ENCODE data around the gene SLC16A14.

DNA sequence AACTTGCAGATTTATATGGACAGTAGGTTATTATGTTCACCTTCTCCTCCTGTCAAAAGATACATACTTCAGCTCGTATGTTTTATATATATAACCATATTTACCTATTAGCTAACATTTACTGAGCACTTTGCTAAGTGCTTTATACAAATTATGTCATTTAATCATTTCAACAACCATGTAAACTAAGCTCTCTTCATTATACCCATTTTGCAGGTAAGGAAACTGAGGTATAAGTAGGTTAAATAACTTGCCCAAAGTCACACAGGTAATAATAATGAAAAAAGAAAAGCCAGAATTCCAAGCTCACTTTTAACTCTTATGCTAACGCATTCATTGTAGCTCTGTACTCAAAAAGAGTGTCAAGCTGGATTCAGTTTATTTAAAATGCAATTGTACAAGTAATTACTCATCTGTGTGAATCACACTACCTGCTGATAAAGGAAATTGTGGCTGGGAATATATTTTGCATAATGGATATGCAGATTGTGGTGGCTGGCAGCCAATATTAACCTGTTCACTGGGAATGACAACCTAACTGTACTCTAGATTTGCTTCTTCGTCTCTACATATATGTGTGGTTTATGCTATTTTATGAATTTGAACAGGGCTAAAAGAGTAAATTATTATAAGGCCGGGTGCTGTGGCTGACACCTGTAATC, 20.6 kb downstream of the SLC16A14 start:
- TF ChIP-seq EZH2 (IDR thresholded peaks at IDR 0.05; ENCODE audit: insufficient read depth, poor library complexity, severe bottlenecking) (no peak), EZH2phosphoT487 (IDR thresholded peaks at IDR 0.05; ENCODE audit: insufficient read depth, low read depth) (no peak)
